HFF-Myc (cell line): Measurements from ENCODE around the gene MFSD6.

Source experiments
- DNase-seq: peaks from one replicate; pipeline ENCODE4 v3.0.0-alpha.2; 2011; ENCODE audit warnings: low read depth; ENCODE audit errors: extremely low read depth
- H3K4me3 ChIP-seq: replicated peaks from 2 replicates; pipeline ENCODE4 v1.5.1; 2011; ENCODE audit warnings: low read depth, mild to moderate bottlenecking, control low read depth, low read length
- TF ChIP-seq, protein P1 (sequence below): IDR thresholded peaks from 2 replicates; pipeline ENCODE4 v1.5.1; 2012; ENCODE audit warnings: mild to moderate bottlenecking, low read depth, low read length, control low read depth; ENCODE audit errors: missing control alignments

The MFSD6 gene

DNA sequence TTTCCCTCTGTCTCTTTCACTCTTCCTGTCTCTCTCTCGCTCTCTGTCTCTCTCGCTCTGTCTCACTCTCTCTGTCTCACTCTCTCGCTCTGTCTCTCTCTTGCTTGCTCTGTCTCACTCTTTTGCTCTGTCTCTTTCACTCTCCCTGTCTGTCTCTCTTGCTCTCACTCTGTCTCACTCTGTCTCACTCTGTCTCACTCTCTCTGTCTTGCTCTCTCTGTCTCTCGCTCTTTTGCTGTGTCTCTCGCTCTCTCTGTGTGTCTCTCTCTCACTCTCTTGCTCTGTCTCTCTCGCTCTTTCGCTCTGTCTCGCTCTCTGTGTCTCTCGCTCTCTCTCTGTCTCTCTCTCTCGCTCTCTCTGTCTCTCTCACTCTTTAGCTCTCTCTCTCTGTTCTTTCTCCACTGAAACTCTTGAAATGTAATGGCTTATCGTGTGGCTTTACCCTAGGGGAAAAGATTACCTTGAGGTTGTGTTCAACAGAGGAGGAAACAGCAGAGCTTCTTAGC lies 41.9 kb upstream of the MFSD6 start:
- no peak for DNase-seq
- H3K4me3 ChIP-seq, result no peak overlapping the region
- TF ChIP-seq, protein P1, sequence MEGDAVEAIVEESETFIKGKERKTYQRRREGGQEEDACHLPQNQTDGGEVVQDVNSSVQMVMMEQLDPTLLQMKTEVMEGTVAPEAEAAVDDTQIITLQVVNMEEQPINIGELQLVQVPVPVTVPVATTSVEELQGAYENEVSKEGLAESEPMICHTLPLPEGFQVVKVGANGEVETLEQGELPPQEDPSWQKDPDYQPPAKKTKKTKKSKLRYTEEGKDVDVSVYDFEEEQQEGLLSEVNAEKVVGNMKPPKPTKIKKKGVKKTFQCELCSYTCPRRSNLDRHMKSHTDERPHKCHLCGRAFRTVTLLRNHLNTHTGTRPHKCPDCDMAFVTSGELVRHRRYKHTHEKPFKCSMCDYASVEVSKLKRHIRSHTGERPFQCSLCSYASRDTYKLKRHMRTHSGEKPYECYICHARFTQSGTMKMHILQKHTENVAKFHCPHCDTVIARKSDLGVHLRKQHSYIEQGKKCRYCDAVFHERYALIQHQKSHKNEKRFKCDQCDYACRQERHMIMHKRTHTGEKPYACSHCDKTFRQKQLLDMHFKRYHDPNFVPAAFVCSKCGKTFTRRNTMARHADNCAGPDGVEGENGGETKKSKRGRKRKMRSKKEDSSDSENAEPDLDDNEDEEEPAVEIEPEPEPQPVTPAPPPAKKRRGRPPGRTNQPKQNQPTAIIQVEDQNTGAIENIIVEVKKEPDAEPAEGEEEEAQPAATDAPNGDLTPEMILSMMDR, result no peak

DNA sequence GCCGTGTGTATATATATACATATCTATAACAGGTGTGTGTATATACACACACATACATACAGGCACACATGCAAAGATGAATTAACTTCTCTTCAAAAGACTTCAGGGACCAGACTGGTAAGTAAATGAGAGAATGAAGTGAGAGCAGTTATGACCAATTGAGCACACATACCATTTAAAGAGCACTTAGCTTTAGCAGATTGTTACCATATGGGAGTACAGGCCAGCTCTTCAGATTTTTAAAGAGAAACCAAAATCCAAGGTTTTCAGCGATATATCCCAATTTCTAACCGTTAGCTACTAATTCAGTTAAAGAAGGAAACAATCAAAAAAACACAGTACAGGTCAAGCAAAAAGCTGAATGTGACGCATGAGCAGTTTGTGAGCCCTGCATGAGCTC lies 41.1 kb upstream of the MFSD6 start:
- TF ChIP-seq, protein P1, result no peak
- no peak overlapping the region for H3K4me3 ChIP-seq
- no peak for DNase-seq

DNA sequence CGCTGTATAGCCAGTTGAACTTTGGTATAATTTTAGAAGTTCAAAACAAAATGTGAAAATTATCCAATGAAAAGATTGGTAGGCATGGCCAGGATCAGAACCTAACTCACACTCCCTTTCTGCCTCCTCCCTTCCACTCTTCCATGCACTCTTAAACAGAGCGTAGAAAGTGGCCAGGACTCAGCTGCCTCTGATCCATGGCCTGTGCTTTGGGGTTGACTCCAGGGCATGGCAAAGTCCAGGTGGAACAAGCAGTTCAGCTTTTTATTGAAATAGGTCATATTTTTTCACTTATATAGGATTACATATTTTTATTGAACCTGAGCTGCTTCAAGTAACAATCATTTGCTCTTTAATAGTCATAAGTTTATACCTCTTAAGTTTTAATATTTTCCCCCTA lies 38.5 kb upstream of the MFSD6 start:
- no peak for DNase-seq
- TF ChIP-seq, protein P1, result no peak
- no peak overlapping the region for H3K4me3 ChIP-seq

DNA sequence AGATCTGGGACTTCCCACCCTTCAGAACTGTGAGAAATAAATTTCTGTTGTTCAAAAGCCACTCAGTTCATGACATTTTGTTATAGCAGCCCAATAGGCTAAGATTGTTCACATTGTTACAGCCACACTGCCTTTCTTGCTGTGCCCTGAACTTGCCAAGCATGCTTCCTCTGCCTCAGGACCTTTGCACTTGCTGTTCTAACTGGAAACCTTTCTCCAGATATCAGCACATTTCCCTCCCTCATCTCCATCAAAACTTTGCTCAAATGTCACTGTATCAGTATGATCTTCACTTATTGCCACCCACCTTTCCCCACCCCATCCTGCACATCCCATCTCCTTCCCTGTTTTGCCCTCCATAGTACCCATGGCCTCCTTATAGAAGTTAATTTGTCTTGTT lies 32.1 kb upstream of the MFSD6 start:
- no peak for DNase-seq
- TF ChIP-seq, protein P1, result no peak
- H3K4me3 ChIP-seq, result no peak overlapping the region

DNA sequence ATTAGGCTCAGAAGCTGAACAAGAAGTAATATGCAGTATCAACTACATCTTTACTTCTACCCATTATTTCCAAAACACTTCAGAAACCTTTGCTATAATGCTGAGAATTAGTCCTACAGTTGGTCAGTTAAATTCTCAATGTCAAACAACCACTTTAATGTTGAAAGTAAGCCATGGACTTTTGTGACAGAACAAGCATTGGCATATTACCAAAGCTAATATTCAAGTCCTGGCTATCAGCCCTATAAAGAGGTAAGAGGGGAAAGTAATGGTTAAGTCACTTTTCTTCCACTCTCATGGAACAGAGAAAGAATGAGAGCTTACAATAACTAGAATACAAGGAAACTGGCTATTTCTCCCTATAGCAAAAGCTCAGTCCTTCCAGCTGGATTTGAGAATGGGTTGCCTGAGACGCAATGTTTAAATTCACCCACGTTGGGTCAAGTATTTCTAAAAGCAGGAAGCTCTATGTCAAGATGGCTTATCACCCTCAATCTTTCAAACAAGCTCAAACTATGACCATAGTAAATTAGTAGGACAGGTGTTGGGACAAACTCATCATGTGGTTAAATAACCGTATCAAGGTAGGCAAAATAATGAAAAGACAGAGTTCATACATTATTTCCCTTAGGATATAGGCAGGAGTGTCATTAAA lies 31.4 kb upstream of the MFSD6 start:
- TF ChIP-seq, protein P1, result no peak
- no peak overlapping the region for H3K4me3 ChIP-seq
- DNase-seq, result no peak

DNA sequence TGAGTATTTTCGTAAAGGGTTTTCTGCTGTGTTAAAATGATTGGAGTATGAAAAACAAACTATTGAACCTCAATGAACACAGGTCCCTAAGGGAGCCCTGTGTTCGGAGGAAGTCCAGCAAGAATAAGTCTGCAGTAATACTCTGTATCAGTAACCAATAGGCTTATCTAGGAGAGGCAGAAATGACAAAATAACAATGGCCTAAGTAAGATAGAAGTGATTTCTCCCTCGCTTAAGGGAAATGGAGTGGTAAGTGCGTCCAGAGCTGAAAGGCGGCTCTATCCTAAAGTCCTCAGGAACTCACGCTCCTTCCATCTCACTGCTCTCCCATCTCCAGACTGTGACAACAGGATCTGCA lies 29.3 kb upstream of the MFSD6 start:
- no peak for DNase-seq
- TF ChIP-seq, protein P1, result no peak
- no peak overlapping the region for H3K4me3 ChIP-seq
